PFSK-1 (cell line): ENCODE measurements around the gene EPB41L4B.

Experiments used
- POLR2AphosphoS5 ChIP-seq: IDR thresholded peaks from 2 replicates; pipeline ENCODE4 v1.6.1; 2012; ENCODE audit warnings: low read depth, mild to moderate bottlenecking, control low read depth, low read length, moderate library complexity
- REST ChIP-seq, 2 experiments: IDR thresholded peaks; 2 replicates each; pipeline versions ENCODE4 v1.6.1 to v1.8.0; 2011 to 2012; ENCODE audit warnings: low read depth in 2 of 2, low read length in 2 of 2, control low read depth in 1 of 2, inconsistent platforms in 1 of 2, mild to moderate bottlenecking in 1 of 2, moderate library complexity in 1 of 2; ENCODE audit not compliant: insufficient read depth in 1 of 2
- SIN3A ChIP-seq: IDR thresholded peaks from 2 replicates; pipeline ENCODE4 v1.6.1; 2012; ENCODE audit warnings: mild to moderate bottlenecking, low read length, moderate library complexity, borderline replicate concordance; ENCODE audit not compliant: insufficient read depth
- TAF1 ChIP-seq: IDR thresholded peaks from 2 replicates; pipeline ENCODE4 v1.6.1; 2012; ENCODE audit warnings: low read length, control low read depth, borderline replicate concordance; ENCODE audit not compliant: insufficient read depth

- TF ChIP-seq TAF1 (no peak), POLR2AphosphoS5 (no peak), REST (IDR thresholded peaks at IDR 0.05; ENCODE audit: insufficient read depth in 1 of 2, low read depth in 2 of 2, low read length in 2 of 2) (no peak), SIN3A (no peak)
Measured at GRCh38 chr9:109244179-109245132, 76.4 kb downstream of the EPB41L4B start.
